Measurements from ENCODE around the gene KICS2.

DNA sequence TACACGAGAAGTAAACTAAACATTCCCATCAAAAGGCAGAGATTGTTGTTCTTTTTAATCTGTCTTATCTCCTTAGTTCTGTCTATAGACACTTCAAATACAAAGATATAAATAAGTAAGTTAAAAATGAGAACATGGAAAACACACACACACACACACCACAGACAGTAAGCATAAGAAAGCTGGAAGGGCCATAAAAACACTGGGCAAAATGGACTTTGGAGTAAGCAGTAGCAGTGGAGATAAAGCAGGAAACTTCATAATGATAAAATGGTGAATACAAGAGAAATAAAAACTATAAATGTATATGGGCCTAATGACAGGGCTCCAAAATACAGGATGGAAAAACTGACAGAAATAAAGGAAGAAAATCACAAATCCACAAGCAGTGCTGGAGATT, 32.6 kb downstream of the KICS2 start:
- TF ChIP-seq, protein P1, sequence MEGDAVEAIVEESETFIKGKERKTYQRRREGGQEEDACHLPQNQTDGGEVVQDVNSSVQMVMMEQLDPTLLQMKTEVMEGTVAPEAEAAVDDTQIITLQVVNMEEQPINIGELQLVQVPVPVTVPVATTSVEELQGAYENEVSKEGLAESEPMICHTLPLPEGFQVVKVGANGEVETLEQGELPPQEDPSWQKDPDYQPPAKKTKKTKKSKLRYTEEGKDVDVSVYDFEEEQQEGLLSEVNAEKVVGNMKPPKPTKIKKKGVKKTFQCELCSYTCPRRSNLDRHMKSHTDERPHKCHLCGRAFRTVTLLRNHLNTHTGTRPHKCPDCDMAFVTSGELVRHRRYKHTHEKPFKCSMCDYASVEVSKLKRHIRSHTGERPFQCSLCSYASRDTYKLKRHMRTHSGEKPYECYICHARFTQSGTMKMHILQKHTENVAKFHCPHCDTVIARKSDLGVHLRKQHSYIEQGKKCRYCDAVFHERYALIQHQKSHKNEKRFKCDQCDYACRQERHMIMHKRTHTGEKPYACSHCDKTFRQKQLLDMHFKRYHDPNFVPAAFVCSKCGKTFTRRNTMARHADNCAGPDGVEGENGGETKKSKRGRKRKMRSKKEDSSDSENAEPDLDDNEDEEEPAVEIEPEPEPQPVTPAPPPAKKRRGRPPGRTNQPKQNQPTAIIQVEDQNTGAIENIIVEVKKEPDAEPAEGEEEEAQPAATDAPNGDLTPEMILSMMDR (IDR thresholded peaks at IDR 0.05; ENCODE audit: insufficient read depth, low read depth, low read length) = no peak
- no peak for TF ChIP-seq EZH2 (IDR thresholded peaks at IDR 0.05; ENCODE audit: insufficient read depth, low read length)

Measured in astrocyte (in vitro differentiated cells and primary cell).